Stimulated activated CD8-positive, alpha-beta memory T cell treated with anti-CD3 and anti-CD28 coated beads, Interleukin-15, amount 100 ng/mL, for 4 hours (primary cell): ENCODE measurements around the gene LMAN2L.

Experiments
- DNase-seq, 2 donors: peaks; one replicate each; pipeline ENCODE4 v3.0.0-alpha.2; 2020; ENCODE audit warnings: low read depth in 2 of 2

LMAN2L gene

GRCh38 chr2:96760036-96760985 is 20.4 kb upstream of the LMAN2L start, which contains the start of gene CNNM4:
CNNM4 (plus strand) TSS chr2:96760902; CDS start chr2:96761000, 98 bp downstream.
- peak; percentile 85 to 86 for DNase-seq

GRCh38 chr2:96759548-96759947 is 19.7 kb upstream of the LMAN2L start:
- no peak for DNase-seq

- DNase-seq = no peak
Observed at GRCh38 chr2:96758987-96759386, 19.1 kb upstream of the LMAN2L start.

GRCh38 chr2:96757477-96757860 is 17.6 kb upstream of the LMAN2L start:
- no peak for DNase-seq

GRCh38 chr2:96756788-96757476 is 17.1 kb upstream of the LMAN2L start:
- no peak for DNase-seq

GRCh38 chr2:96754317-96754716 is 14.5 kb upstream of the LMAN2L start:
- DNase-seq = no peak

GRCh38 chr2:96753661-96754282 is 13.9 kb upstream of the LMAN2L start:
- DNase-seq = no peak

- no peak for DNase-seq
Observed at GRCh38 chr2:96751800-96752199, 11.9 kb upstream of the LMAN2L start.

GRCh38 chr2:96747061-96747617 is 7.3 kb upstream of the LMAN2L start:
- DNase-seq = no peak

GRCh38 chr2:96739076-96739632 is 710 bp downstream of the LMAN2L start:
- DNase-seq = no peak

- no peak for DNase-seq
Observed at GRCh38 chr2:96737831-96738230, 2.0 kb downstream of the LMAN2L start.

- no peak for DNase-seq
Observed at GRCh38 chr2:96737251-96737650, 2.6 kb downstream of the LMAN2L start.

GRCh38 chr2:96734880-96735583 is 4.8 kb downstream of the LMAN2L start:
- no peak for DNase-seq

GRCh38 chr2:96733931-96734330 is 5.9 kb downstream of the LMAN2L start:
- DNase-seq = no peak

- DNase-seq = no peak
Observed at GRCh38 chr2:96730212-96730611, 9.7 kb downstream of the LMAN2L start.

GRCh38 chr2:96729748-96730147 is 10.1 kb downstream of the LMAN2L start:
- no peak for DNase-seq

- DNase-seq = no peak
Observed at GRCh38 chr2:96727431-96727830, 12.4 kb downstream of the LMAN2L start.

- DNase-seq = no peak
Observed at GRCh38 chr2:96726131-96726530, 13.7 kb downstream of the LMAN2L start.

- no peak for DNase-seq
Observed at GRCh38 chr2:96716388-96716787, 23.5 kb downstream of the LMAN2L start.

GRCh38 chr2:96715658-96716057 is 24.2 kb downstream of the LMAN2L start:
- DNase-seq = no peak

GRCh38 chr2:96710985-96711384 is 28.9 kb downstream of the LMAN2L start:
- no peak for DNase-seq
